Mesenchymal stem cell (in vitro differentiated cells and primary cell): ENCODE measurements around the gene PLBD1.

Source experiments
- DNase-seq: peaks from one replicate; pipeline ENCODE4 v3.0.0-alpha.2; 2013
- H2AFZ ChIP-seq: one replicate; pipeline ENCODE4 v1.6.1; 2013; ENCODE audit warnings: low read depth, mild to moderate bottlenecking, control low read depth, inconsistent platforms, low read length, moderate library complexity
- H2AK5ac ChIP-seq: 2 replicates; pipeline ENCODE4 v1.6.1; 2013; ENCODE audit warnings: low read length, moderate library complexity, mild to moderate bottlenecking, inconsistent platforms; ENCODE audit not compliant: severe bottlenecking
- H2BK120ac ChIP-seq: one replicate; pipeline ENCODE4 v1.6.1; 2013; ENCODE audit warnings: low read depth, mild to moderate bottlenecking, inconsistent platforms, low read length, moderate library complexity
- H2BK12ac ChIP-seq, 2 experiments: one replicate each; pipeline ENCODE4 v1.6.1; 2013; ENCODE audit warnings: inconsistent platforms in 2 of 2, low read length in 2 of 2, mild to moderate bottlenecking in 2 of 2, moderate library complexity in 2 of 2, control low read depth in 1 of 2
- H2BK15ac ChIP-seq: one replicate; pipeline ENCODE4 v1.6.1; 2013; ENCODE audit warnings: mild to moderate bottlenecking, low read depth, inconsistent platforms; ENCODE audit not compliant: poor library complexity, severe bottlenecking
- H2BK5ac ChIP-seq: 2 replicates; pipeline ENCODE4 v1.6.1; 2013; ENCODE audit warnings: low read depth, mild to moderate bottlenecking, low read length, control low read depth, inconsistent platforms; ENCODE audit not compliant: poor library complexity, severe bottlenecking
- H3K14ac ChIP-seq, 2 experiments: one replicate each; pipeline ENCODE4 v1.6.1; 2013; ENCODE audit warnings: inconsistent platforms in 2 of 2, low read length in 2 of 2, control low read depth in 1 of 2, mild to moderate bottlenecking in 1 of 2, moderate library complexity in 1 of 2
- H3K18ac ChIP-seq, 2 experiments: one replicate each; pipeline ENCODE4 v1.6.1; 2013; ENCODE audit warnings: inconsistent platforms in 2 of 2, low read length in 2 of 2, control low read depth in 1 of 2, low read depth in 1 of 2, mild to moderate bottlenecking in 1 of 2
- H3K23ac ChIP-seq, 2 experiments: one replicate each; pipeline ENCODE4 v1.6.1; 2013; ENCODE audit warnings: inconsistent platforms in 2 of 2, low read length in 2 of 2, mild to moderate bottlenecking in 2 of 2, moderate library complexity in 2 of 2, control low read depth in 1 of 2
- H3K27ac ChIP-seq: 2 replicates; pipeline ENCODE4 v1.5.1; 2013; ENCODE audit warnings: mild to moderate bottlenecking, moderate library complexity, low read length, control low read depth, inconsistent platforms; ENCODE audit not compliant: poor library complexity, severe bottlenecking
- H3K27me3 ChIP-seq, 2 experiments: 2 replicates each; pipeline versions ENCODE4 v1.6.1 to v1.7.0; 2013; ENCODE audit warnings: low read length in 2 of 2, mild to moderate bottlenecking in 2 of 2, moderate library complexity in 2 of 2, control low read depth in 1 of 2, inconsistent platforms in 1 of 2; ENCODE audit not compliant: control insufficient read depth in 1 of 2, insufficient read depth in 1 of 2
- H3K36me3 ChIP-seq, 2 experiments: 2 replicates each; pipeline versions ENCODE4 v1.6.1 to v1.7.0; 2013; ENCODE audit warnings: low read length in 2 of 2, control low read depth in 1 of 2, inconsistent platforms in 1 of 2, low read depth in 1 of 2, mild to moderate bottlenecking in 1 of 2; ENCODE audit not compliant: insufficient read depth in 2 of 2, control insufficient read depth in 1 of 2
- H3K4ac ChIP-seq, 2 experiments: one replicate each; pipeline ENCODE4 v1.6.1; 2013; ENCODE audit warnings: inconsistent platforms in 2 of 2, low read length in 2 of 2, mild to moderate bottlenecking in 2 of 2, moderate library complexity in 2 of 2, control low read depth in 1 of 2, low read depth in 1 of 2
- H3K4me1 ChIP-seq: 2 replicates; pipeline ENCODE4 v1.6.1; 2013; ENCODE audit warnings: low read depth, low read length, control low read depth; ENCODE audit not compliant: control insufficient read depth, insufficient read depth
- H3K4me2 ChIP-seq: 2 replicates; pipeline ENCODE4 v1.6.1; 2013; ENCODE audit warnings: low read length, mild to moderate bottlenecking, inconsistent platforms; ENCODE audit not compliant: poor library complexity, severe bottlenecking
- H3K4me3 ChIP-seq, 2 experiments: 2 replicates each; pipeline versions ENCODE4 v1.5.1 to v1.7.0; 2013; ENCODE audit warnings: low read length in 2 of 2, mild to moderate bottlenecking in 2 of 2, control low read depth in 1 of 2, low read depth in 1 of 2; ENCODE audit not compliant: insufficient read depth in 1 of 2
- H3K79me1 ChIP-seq: replicated peaks from 2 replicates; pipeline ENCODE4 v1.6.1; 2013; ENCODE audit warnings: mild to moderate bottlenecking, control low read depth, low read length, inconsistent platforms; ENCODE audit not compliant: poor library complexity, severe bottlenecking
- H3K9ac ChIP-seq: 2 replicates; pipeline ENCODE4 v1.7.0; 2013; ENCODE audit warnings: mild to moderate bottlenecking, low read length, moderate library complexity
- H3K9me3 ChIP-seq: 2 replicates; pipeline ENCODE4 v1.7.0; 2013; ENCODE audit warnings: mild to moderate bottlenecking, low read length; ENCODE audit not compliant: control insufficient read depth
- H4K8ac ChIP-seq: one replicate; pipeline ENCODE4 v1.6.1; 2013; ENCODE audit warnings: inconsistent platforms, mild to moderate bottlenecking, low read length, moderate library complexity
- H4K91ac ChIP-seq: one replicate; pipeline ENCODE4 v1.6.1; 2013; ENCODE audit warnings: mild to moderate bottlenecking, low read length, inconsistent platforms
- WGBS: methylation state at CpG from one replicate; pipeline ENCODE4 v1.1.7; 2013; ENCODE audit warnings: mixed read lengths; 5-methylcytosine and 5-hydroxymethylcytosine counted together

PLBD1 gene

GRCh38 chr12:14505626-14506596, 61.8 kb downstream of the PLBD1 start:
- Histone ChIP-seq H3K4me2 (no peak overlapping the region), H2AK5ac (no peak overlapping the region), H3K9ac (no peak overlapping the region), H3K27ac (no peak overlapping the region), H4K8ac (no peak overlapping the region), H2BK5ac (no peak overlapping the region), H3K18ac (no peak overlapping the region), H3K23ac (no peak overlapping the region), H3K27me3 (no peaks in the 10 kb centered on the region), H3K9me3 (no peaks in the 10 kb centered on the region), H3K4me3 (no peak overlapping the region), H2BK12ac (no peak overlapping the region), H3K14ac (no peak overlapping the region), H2AFZ (no peak overlapping the region), H4K91ac (no peak overlapping the region), H2BK120ac (no peak overlapping the region), H2BK15ac (no peak overlapping the region), H3K4ac (no peak overlapping the region), H3K4me1 (no peaks in the 10 kb centered on the region), H3K79me1 (peaks cover 2% of the 10 kb centered on the region), H3K36me3 (peaks cover 0 to 43% of the 10 kb centered on the region in 2 experiments)
- 100% methylated on average over 4 of the region's 6 CpGs for WGBS
- DNase-seq: no peak

DNA sequence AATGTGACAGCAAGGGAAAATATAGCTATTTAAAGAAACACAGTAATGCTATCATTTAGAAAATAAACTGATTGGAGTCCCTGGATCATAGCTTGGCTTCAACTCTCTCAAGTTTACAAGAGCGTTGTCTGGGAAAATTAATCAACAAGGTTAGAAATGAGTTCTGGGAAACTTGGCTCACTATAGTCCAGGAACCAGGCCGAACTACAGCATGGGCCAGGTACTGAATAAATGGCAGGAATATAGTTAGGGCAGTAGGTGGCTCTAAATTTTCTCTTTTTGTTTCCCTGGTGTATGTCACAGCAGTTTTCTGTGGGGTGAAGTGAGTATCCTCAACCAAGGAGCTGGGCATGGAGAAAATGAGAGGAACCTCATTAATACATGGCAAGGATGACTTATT, 72.4 kb downstream of the PLBD1 start:
- no peak overlapping the region for H3K9ac ChIP-seq

GRCh38 chr12:14482886-14483285, 84.8 kb downstream of the PLBD1 start:
- Histone ChIP-seq H2AFZ (no peak overlapping the region), H3K9me3 (peaks cover 31% of the 10 kb centered on the region), H3K27ac (no peak overlapping the region), H2AK5ac (no peak overlapping the region), H2BK15ac (no peak overlapping the region), H2BK120ac (no peak overlapping the region), H3K9ac (no peak overlapping the region), H4K8ac (no peak overlapping the region), H4K91ac (no peak overlapping the region), H3K4me1 (no peaks in the 10 kb centered on the region), H3K4ac (no peak overlapping the region), H2BK5ac (no peak overlapping the region), H2BK12ac (no peak overlapping the region), H3K4me2 (no peak overlapping the region), H3K4me3 (no peak overlapping the region), H3K27me3 (no peaks in the 10 kb centered on the region), H3K14ac (no peak overlapping the region), H3K79me1 (peaks cover 12% of the 10 kb centered on the region), H3K36me3 (peaks cover 37 to 99% of the 10 kb centered on the region in 2 experiments), H3K18ac (no peak overlapping the region), H3K23ac (no peak overlapping the region)
- WGBS: no CpG with 5 or more reads among the region's 2 CpGs
- DNase-seq: no peak

More for the DNA sequence above, 72.4 kb downstream of the PLBD1 start:
- Histone ChIP-seq H4K91ac (no peak overlapping the region), H3K4me1 (no peaks in the 10 kb centered on the region), H3K9me3 (peaks cover 13% of the 10 kb centered on the region), H3K23ac (no peak overlapping the region), H3K18ac (no peak overlapping the region), H2BK120ac (no peak overlapping the region), H3K36me3 (peaks cover 32 to 91% of the 10 kb centered on the region in 2 experiments), H3K27ac (no peak overlapping the region), H2BK5ac (no peak overlapping the region), H3K4ac (no peak overlapping the region), H3K27me3 (no peaks in the 10 kb centered on the region), H4K8ac (no peak overlapping the region), H3K14ac (no peak overlapping the region), H2BK15ac (no peak overlapping the region), H3K79me1 (peaks cover 17% of the 10 kb centered on the region), H2AK5ac (no peak overlapping the region), H2AFZ (no peak overlapping the region), H3K4me2 (no peak overlapping the region), H3K4me3 (no peak overlapping the region), H2BK12ac (no peak overlapping the region)
- DNase-seq: no peak
- WGBS: 96% methylated on average over 2 of the region's 2 CpGs

DNA sequence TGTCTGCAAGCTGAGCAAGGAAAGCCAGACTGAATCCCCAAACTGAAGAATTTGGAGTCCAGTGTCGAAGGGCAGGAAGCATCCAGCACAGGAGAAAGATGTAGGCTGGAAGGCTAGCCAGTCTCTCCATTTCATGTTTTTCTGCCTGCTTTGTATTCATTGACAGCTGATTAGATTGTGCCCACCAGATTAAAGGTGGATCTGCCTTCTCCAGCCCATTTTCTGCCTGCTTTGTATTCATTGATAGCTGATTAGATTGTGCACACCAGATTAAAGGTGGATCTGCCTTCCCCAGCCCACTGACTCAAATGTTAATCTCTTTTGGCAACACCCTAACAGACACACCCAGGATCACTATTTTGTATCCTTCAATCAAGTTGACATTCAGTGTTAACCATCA, 85.3 kb downstream of the PLBD1 start:
- peaks cover 12% of the 10 kb centered on the region for H3K79me1 ChIP-seq
- no peak overlapping the region for H3K9ac ChIP-seq
- no peak for DNase-seq
- H3K27ac ChIP-seq: no peak overlapping the region
- H2BK12ac ChIP-seq: no peak overlapping the region
- no peak overlapping the region for H2AFZ ChIP-seq
- H2BK15ac ChIP-seq: no peak overlapping the region
- H2AK5ac ChIP-seq: no peak overlapping the region
- H4K8ac ChIP-seq: no peak overlapping the region
- no peak overlapping the region for H4K91ac ChIP-seq
- H3K36me3 ChIP-seq: peaks cover 36 to 99% of the 10 kb centered on the region in 2 experiments
- H3K18ac ChIP-seq: no peak overlapping the region
- no peak overlapping the region for H3K14ac ChIP-seq
- no peak overlapping the region for H2BK5ac ChIP-seq
- no peak overlapping the region for H3K23ac ChIP-seq
- no peak overlapping the region for H2BK120ac ChIP-seq
- no peak overlapping the region for H3K4me3 ChIP-seq
- H3K27me3 ChIP-seq: no peaks in the 10 kb centered on the region
- WGBS: 100% methylated on average over 1 of the region's 1 CpG
- H3K4me2 ChIP-seq: no peak overlapping the region
- no peak overlapping the region for H3K4ac ChIP-seq
- no peaks in the 10 kb centered on the region for H3K4me1 ChIP-seq
- H3K9me3 ChIP-seq: peaks cover 37% of the 10 kb centered on the region
